HG03139 (cell line): ENCODE data around the gene CDKN2B-AS1.

Experiments used
- ATAC-seq: cut with Tn5 transposase; IDR thresholded peaks from one replicate; pipeline ENCODE4 v1.9.1; 2021; ENCODE audit not compliant: unreplicated experiment

Gene CDKN2B-AS1

GRCh38 chr9:22117511-22118384, 123.2 kb downstream of the CDKN2B-AS1 start:
- ATAC-seq: no peak

- ATAC-seq: no peak
Observed at GRCh38 chr9:22118810-22119521, 124.4 kb downstream of the CDKN2B-AS1 start.

GRCh38 chr9:22119522-22120158, 125.0 kb downstream of the CDKN2B-AS1 start:
- ATAC-seq: no peak

GRCh38 chr9:22120159-22120549, 125.6 kb downstream of the CDKN2B-AS1 start:
- no peak for ATAC-seq

- ATAC-seq: no peak
Observed at GRCh38 chr9:22120595-22120994, 126.0 kb downstream of the CDKN2B-AS1 start.

GRCh38 chr9:22124263-22125011, 129.8 kb downstream of the CDKN2B-AS1 start:
- no peak for ATAC-seq

GRCh38 chr9:22129133-22129532, 134.5 kb downstream of the CDKN2B-AS1 start:
- ATAC-seq: no peak

- no peak for ATAC-seq
Observed at GRCh38 chr9:22129633-22130032, 135.0 kb downstream of the CDKN2B-AS1 start.

- ATAC-seq: no peak
Observed at GRCh38 chr9:22131817-22132216, 137.2 kb downstream of the CDKN2B-AS1 start.

GRCh38 chr9:22134390-22134789, 139.8 kb downstream of the CDKN2B-AS1 start:
- ATAC-seq: no peak

GRCh38 chr9:22136461-22137096, 142.0 kb downstream of the CDKN2B-AS1 start:
- no peak for ATAC-seq

- no peak for ATAC-seq
Observed at GRCh38 chr9:22138956-22139660, 144.5 kb downstream of the CDKN2B-AS1 start.

GRCh38 chr9:22141908-22142307, 147.3 kb downstream of the CDKN2B-AS1 start:
- no peak for ATAC-seq

- no peak for ATAC-seq
Observed at GRCh38 chr9:22142671-22143070, 148.1 kb downstream of the CDKN2B-AS1 start.

GRCh38 chr9:22143799-22144625, 149.4 kb downstream of the CDKN2B-AS1 start:
- ATAC-seq: no peak

- no peak for ATAC-seq
Observed at GRCh38 chr9:22146604-22147003, 152.0 kb downstream of the CDKN2B-AS1 start.

GRCh38 chr9:22147813-22148527, 153.4 kb downstream of the CDKN2B-AS1 start:
- ATAC-seq: no peak

GRCh38 chr9:22148528-22148875, 153.9 kb downstream of the CDKN2B-AS1 start:
- ATAC-seq: no peak
